ENCODE data around the gene AGAP9.
"Not testable (repeated sequence)": the region's sequence is repeated elsewhere in the genome, so short reads cannot be mapped to it uniquely, and the experiment has no call there.

Gene AGAP9

GRCh38 chr10:47473516-47473915 is 49.9 kb downstream of the AGAP9 start:
- not testable (repeated sequence) for H3K4me1 ChIP-seq (ENCODE audit: control insufficient read depth in 1 of 2, insufficient read depth in 2 of 2, low read length in 2 of 2); H3K27me3 ChIP-seq (ENCODE audit: control insufficient read depth in 1 of 2, insufficient read depth in 2 of 2, low read length in 2 of 2); H3K36me3 ChIP-seq (ENCODE audit: control insufficient read depth in 1 of 2, insufficient read depth in 2 of 2, low read length in 2 of 2); H3K4me3 ChIP-seq (ENCODE audit: low read depth in 1 of 2, low read length in 2 of 2); H3K9me3 ChIP-seq (ENCODE audit: control insufficient read depth in 1 of 2, low read length in 2 of 2); H3K9ac ChIP-seq (ENCODE audit: low read depth in 1 of 2, low read length in 2 of 2); H3K27ac ChIP-seq (ENCODE audit: low read depth, low read length)

GRCh38 chr10:47472647-47473046 is 50.8 kb downstream of the AGAP9 start:
- not testable (repeated sequence) for H3K4me1 ChIP-seq (ENCODE audit: control insufficient read depth in 1 of 2, insufficient read depth in 2 of 2, low read length in 2 of 2); H3K27ac ChIP-seq (ENCODE audit: low read depth, low read length); H3K9me3 ChIP-seq (ENCODE audit: control insufficient read depth in 1 of 2, low read length in 2 of 2); H3K27me3 ChIP-seq (ENCODE audit: control insufficient read depth in 1 of 2, insufficient read depth in 2 of 2, low read length in 2 of 2); H3K4me3 ChIP-seq (ENCODE audit: low read depth in 1 of 2, low read length in 2 of 2); H3K9ac ChIP-seq (ENCODE audit: low read depth in 1 of 2, low read length in 2 of 2); H3K36me3 ChIP-seq (ENCODE audit: control insufficient read depth in 1 of 2, insufficient read depth in 2 of 2, low read length in 2 of 2)

- H3K9ac ChIP-seq (ENCODE audit: low read depth in 1 of 2, low read length in 2 of 2); H3K4me1 ChIP-seq (ENCODE audit: control insufficient read depth in 1 of 2, insufficient read depth in 2 of 2, low read length in 2 of 2); H3K9me3 ChIP-seq (ENCODE audit: control insufficient read depth in 1 of 2, low read length in 2 of 2); H3K27me3 ChIP-seq (ENCODE audit: control insufficient read depth in 1 of 2, insufficient read depth in 2 of 2, low read length in 2 of 2); H3K36me3 ChIP-seq (ENCODE audit: control insufficient read depth in 1 of 2, insufficient read depth in 2 of 2, low read length in 2 of 2); H3K4me3 ChIP-seq (ENCODE audit: low read depth in 1 of 2, low read length in 2 of 2); H3K27ac ChIP-seq (ENCODE audit: low read depth, low read length): not testable (repeated sequence)
These were observed 51.4 kb downstream of the AGAP9 start for GRCh38 chr10:47472072-47472471.

- H3K4me3 ChIP-seq (ENCODE audit: low read depth in 1 of 2, low read length in 2 of 2); H3K27ac ChIP-seq (ENCODE audit: low read depth, low read length); H3K27me3 ChIP-seq (ENCODE audit: control insufficient read depth in 1 of 2, insufficient read depth in 2 of 2, low read length in 2 of 2); H3K9ac ChIP-seq (ENCODE audit: low read depth in 1 of 2, low read length in 2 of 2); H3K9me3 ChIP-seq (ENCODE audit: control insufficient read depth in 1 of 2, low read length in 2 of 2); H3K4me1 ChIP-seq (ENCODE audit: control insufficient read depth in 1 of 2, insufficient read depth in 2 of 2, low read length in 2 of 2); H3K36me3 ChIP-seq (ENCODE audit: control insufficient read depth in 1 of 2, insufficient read depth in 2 of 2, low read length in 2 of 2): not testable (repeated sequence)
These were observed 54.5 kb downstream of the AGAP9 start for GRCh38 chr10:47468731-47469528.

- not testable (repeated sequence) for H3K9me3 ChIP-seq (ENCODE audit: control insufficient read depth in 1 of 2, low read length in 2 of 2); H3K9ac ChIP-seq (ENCODE audit: low read depth in 1 of 2, low read length in 2 of 2); H3K27me3 ChIP-seq (ENCODE audit: control insufficient read depth in 1 of 2, insufficient read depth in 2 of 2, low read length in 2 of 2); H3K4me1 ChIP-seq (ENCODE audit: control insufficient read depth in 1 of 2, insufficient read depth in 2 of 2, low read length in 2 of 2); H3K36me3 ChIP-seq (ENCODE audit: control insufficient read depth in 1 of 2, insufficient read depth in 2 of 2, low read length in 2 of 2); H3K4me3 ChIP-seq (ENCODE audit: low read depth in 1 of 2, low read length in 2 of 2); H3K27ac ChIP-seq (ENCODE audit: low read depth, low read length)
These were observed 55.5 kb downstream of the AGAP9 start for GRCh38 chr10:47467957-47468356.

GRCh38 chr10:47467458-47467857 is 56.0 kb downstream of the AGAP9 start:
- not testable (repeated sequence) for H3K27me3 ChIP-seq (ENCODE audit: control insufficient read depth in 1 of 2, insufficient read depth in 2 of 2, low read length in 2 of 2); H3K9ac ChIP-seq (ENCODE audit: low read depth in 1 of 2, low read length in 2 of 2); H3K4me1 ChIP-seq (ENCODE audit: control insufficient read depth in 1 of 2, insufficient read depth in 2 of 2, low read length in 2 of 2); H3K27ac ChIP-seq (ENCODE audit: low read depth, low read length); H3K4me3 ChIP-seq (ENCODE audit: low read depth in 1 of 2, low read length in 2 of 2); H3K9me3 ChIP-seq (ENCODE audit: control insufficient read depth in 1 of 2, low read length in 2 of 2); H3K36me3 ChIP-seq (ENCODE audit: control insufficient read depth in 1 of 2, insufficient read depth in 2 of 2, low read length in 2 of 2)

- not testable (repeated sequence) for H3K4me1 ChIP-seq (ENCODE audit: control insufficient read depth in 1 of 2, insufficient read depth in 2 of 2, low read length in 2 of 2); H3K4me3 ChIP-seq (ENCODE audit: low read depth in 1 of 2, low read length in 2 of 2); H3K36me3 ChIP-seq (ENCODE audit: control insufficient read depth in 1 of 2, insufficient read depth in 2 of 2, low read length in 2 of 2); H3K27ac ChIP-seq (ENCODE audit: low read depth, low read length); H3K9ac ChIP-seq (ENCODE audit: low read depth in 1 of 2, low read length in 2 of 2); H3K9me3 ChIP-seq (ENCODE audit: control insufficient read depth in 1 of 2, low read length in 2 of 2); H3K27me3 ChIP-seq (ENCODE audit: control insufficient read depth in 1 of 2, insufficient read depth in 2 of 2, low read length in 2 of 2)
These were observed 58.1 kb downstream of the AGAP9 start for GRCh38 chr10:47465216-47465917.

- H3K4me3 ChIP-seq (ENCODE audit: low read depth in 1 of 2, low read length in 2 of 2); H3K27me3 ChIP-seq (ENCODE audit: control insufficient read depth in 1 of 2, insufficient read depth in 2 of 2, low read length in 2 of 2); H3K36me3 ChIP-seq (ENCODE audit: control insufficient read depth in 1 of 2, insufficient read depth in 2 of 2, low read length in 2 of 2); H3K27ac ChIP-seq (ENCODE audit: low read depth, low read length); H3K4me1 ChIP-seq (ENCODE audit: control insufficient read depth in 1 of 2, insufficient read depth in 2 of 2, low read length in 2 of 2); H3K9me3 ChIP-seq (ENCODE audit: control insufficient read depth in 1 of 2, low read length in 2 of 2); H3K9ac ChIP-seq (ENCODE audit: low read depth in 1 of 2, low read length in 2 of 2): not testable (repeated sequence)
These were observed 60.7 kb downstream of the AGAP9 start for GRCh38 chr10:47462577-47463358.

- not testable (repeated sequence) for H3K27ac ChIP-seq (ENCODE audit: low read depth, low read length); H3K9ac ChIP-seq (ENCODE audit: low read depth in 1 of 2, low read length in 2 of 2); H3K9me3 ChIP-seq (ENCODE audit: control insufficient read depth in 1 of 2, low read length in 2 of 2); H3K4me3 ChIP-seq (ENCODE audit: low read depth in 1 of 2, low read length in 2 of 2); H3K36me3 ChIP-seq (ENCODE audit: control insufficient read depth in 1 of 2, insufficient read depth in 2 of 2, low read length in 2 of 2); H3K4me1 ChIP-seq (ENCODE audit: control insufficient read depth in 1 of 2, insufficient read depth in 2 of 2, low read length in 2 of 2); H3K27me3 ChIP-seq (ENCODE audit: control insufficient read depth in 1 of 2, insufficient read depth in 2 of 2, low read length in 2 of 2)
These were observed 62.2 kb downstream of the AGAP9 start for GRCh38 chr10:47461261-47461687.

- Histone ChIP-seq H3K4me1 (ENCODE audit: control insufficient read depth in 1 of 2, insufficient read depth in 2 of 2, low read length in 2 of 2) (peaks cover 0 to 4% of the 10 kb centered on the region in 2 donors), H3K9ac (ENCODE audit: low read depth in 1 of 2, low read length in 2 of 2) (no peak overlapping the region), H3K36me3 (ENCODE audit: control insufficient read depth in 1 of 2, insufficient read depth in 2 of 2, low read length in 2 of 2) (no peaks in the 10 kb centered on the region), H3K9me3 (ENCODE audit: control insufficient read depth in 1 of 2, low read length in 2 of 2) (no peaks in the 10 kb centered on the region), H3K4me3 (ENCODE audit: low read depth in 1 of 2, low read length in 2 of 2) (no peak overlapping the region), H3K27me3 (ENCODE audit: control insufficient read depth in 1 of 2, insufficient read depth in 2 of 2, low read length in 2 of 2) (no peaks in the 10 kb centered on the region), H3K27ac (ENCODE audit: low read depth, low read length) (no peak overlapping the region)
These were observed 64.8 kb downstream of the AGAP9 start for GRCh38 chr10:47458466-47459154.

Measured in duodenal mucosa (tissue), 2 donors.